DOHH2 (cell line): ENCODE results near the gene CBFA2T3.

Source experiments
- CTCF ChIP-seq: fragments of 200-600 bp; sonication (generic); IDR thresholded peaks from one replicate; pipeline ENCODE4 v1.5.1; 2014; ENCODE audit warnings: antibody characterized with exemption, mild to moderate bottlenecking, low read depth, low read length; ENCODE audit not compliant: poor library complexity, severe bottlenecking
- EZH2phosphoT487 ChIP-seq: fragments of 200-600 bp; sonication (generic); IDR thresholded peaks from 2 replicates; pipeline ENCODE4 v1.6.1; 2017; ENCODE audit warnings: borderline replicate concordance, mild to moderate bottlenecking, antibody characterized with exemption, low read length, moderate library complexity, mixed read lengths

- TF ChIP-seq CTCF (no peak), EZH2phosphoT487 (no peak)
Measured at GRCh38 chr16:88932929-88933328, 44.1 kb downstream of the CBFA2T3 start.
